ENCODE results near the gene SIX5.

- no peak for TF ChIP-seq CTCF (IDR thresholded peaks at IDR 0.05; ENCODE audit: borderline replicate concordance, extremely low read depth, low read length, poor library complexity, severe bottlenecking)
- TF ChIP-seq EZH2 (IDR thresholded peaks at IDR 0.05; ENCODE audit: borderline replicate concordance, low read depth, low read length, severe bottlenecking): no peak
Observed at GRCh38 chr19:45792470-45793177, 23.6 kb upstream of the SIX5 start, which contains the start of gene DMWD.
